Activated CD8-positive, alpha-beta memory T cell treated with anti-CD3 and anti-CD28 coated beads, Interleukin-2, amount 50 U/mL, for 1 hour (primary cell): ENCODE data around the gene NDUFAF8.
"Not testable (repeated sequence)": the region's sequence is repeated elsewhere in the genome, so short reads cannot be mapped to it uniquely, and the experiment has no call there.

Experiments
- DNase-seq: peaks from one replicate; pipeline ENCODE4 v3.0.0-alpha.2; 2020; ENCODE audit errors: extremely low read depth

Gene NDUFAF8

DNA sequence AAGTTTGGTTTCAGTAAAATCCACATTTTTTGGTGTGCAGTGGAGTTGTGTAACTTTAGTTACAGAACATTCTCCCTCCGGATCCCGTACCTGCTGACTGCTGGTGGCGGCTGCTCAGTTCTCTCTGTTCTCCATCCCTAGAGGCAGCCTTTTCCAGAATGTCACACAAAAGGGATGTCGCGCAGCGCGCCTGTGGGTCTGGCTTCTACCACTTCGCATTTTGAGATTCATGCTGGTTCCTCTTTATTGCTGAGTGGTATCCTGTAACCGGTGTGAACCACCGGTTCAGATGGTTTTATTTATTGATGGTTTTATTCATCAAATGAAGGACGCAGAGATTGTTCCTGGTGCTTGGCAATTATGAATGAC lies 15.4 kb upstream of the NDUFAF8 start:
- no peak for DNase-seq

- DNase-seq: not testable (repeated sequence)
These were observed 11.5 kb upstream of the NDUFAF8 start for GRCh38 chr17:81227630-81228029.

DNA sequence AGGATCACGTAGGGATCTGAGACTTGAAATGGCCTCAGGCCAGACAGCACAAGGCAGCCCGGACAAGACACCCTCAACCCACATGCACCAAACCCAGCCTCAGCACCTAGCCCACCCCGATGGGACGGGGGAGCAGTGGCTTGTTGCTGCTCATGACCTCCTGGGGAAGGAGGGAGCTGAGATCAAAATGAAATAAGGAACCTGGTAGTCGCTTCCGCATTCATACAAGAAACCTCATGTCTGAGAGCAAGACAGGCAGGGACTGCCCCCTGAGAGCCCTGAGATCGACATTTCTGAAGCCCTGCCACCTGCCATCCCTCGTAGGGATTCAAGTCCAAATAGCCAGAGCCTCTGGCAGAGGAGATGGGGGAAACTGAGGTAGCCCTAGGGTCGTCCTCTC lies 10.7 kb upstream of the NDUFAF8 start:
- DNase-seq: no peak

- DNase-seq: no peak
These were observed 10.1 kb upstream of the NDUFAF8 start for GRCh38 chr17:81228834-81229665.

DNA sequence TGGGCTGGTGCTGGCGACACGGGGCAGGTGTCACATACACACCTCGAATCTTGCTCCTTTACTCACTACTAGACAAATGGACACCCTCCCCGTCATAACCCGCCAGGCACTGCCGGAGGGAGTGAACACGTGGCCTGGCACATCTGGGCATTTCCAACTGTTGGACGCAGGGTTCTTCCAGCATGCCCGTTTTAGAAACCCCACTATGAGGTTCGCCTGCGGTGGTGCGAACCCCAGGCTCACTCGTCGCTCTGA lies 9.5 kb upstream of the NDUFAF8 start:
- DNase-seq: no peak

DNA sequence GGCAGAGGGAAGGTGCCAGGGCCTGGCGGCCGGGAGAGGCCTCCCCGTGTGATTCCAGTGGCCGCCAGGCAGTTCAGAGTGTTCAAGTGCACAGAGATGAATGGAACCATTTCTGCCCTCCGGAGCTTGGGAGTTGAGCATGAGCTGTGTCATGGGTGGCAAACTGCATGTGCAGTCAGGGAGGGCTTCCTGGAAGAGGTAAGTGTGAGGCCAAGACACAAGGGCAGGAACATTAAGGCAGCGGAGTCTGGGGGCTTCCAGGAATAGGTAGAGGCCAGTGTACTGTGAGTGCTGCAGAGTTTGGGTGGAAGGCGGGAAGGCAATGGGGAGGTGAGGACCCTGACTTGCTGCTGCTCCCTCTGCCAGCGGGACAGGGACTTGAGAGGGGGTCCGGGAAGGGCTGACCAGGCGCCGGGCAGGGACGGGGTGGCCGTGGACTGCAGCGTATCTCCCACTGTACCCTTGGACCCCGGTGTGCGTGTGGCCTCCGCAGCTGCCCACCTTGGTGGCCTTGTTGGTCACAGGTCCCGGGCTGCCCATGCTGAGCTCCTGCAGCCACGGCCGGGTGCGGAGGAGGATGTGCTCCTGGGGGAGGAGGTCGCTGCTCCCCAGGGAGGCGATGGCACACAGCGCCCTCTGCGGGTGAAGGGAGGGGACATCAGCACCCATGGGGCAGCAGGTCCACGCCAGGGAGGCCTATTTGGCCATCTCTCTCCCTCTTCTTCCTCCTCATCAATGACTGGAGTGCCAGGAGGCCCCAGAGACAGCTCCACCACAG lies 8.9 kb upstream of the NDUFAF8 start:
- DNase-seq: no peak

GRCh38 chr17:81231121-81231645 lies 7.9 kb upstream of the NDUFAF8 start:
- DNase-seq: no peak

GRCh38 chr17:81231766-81232581 lies 7.1 kb upstream of the NDUFAF8 start:
- no peak for DNase-seq

DNA sequence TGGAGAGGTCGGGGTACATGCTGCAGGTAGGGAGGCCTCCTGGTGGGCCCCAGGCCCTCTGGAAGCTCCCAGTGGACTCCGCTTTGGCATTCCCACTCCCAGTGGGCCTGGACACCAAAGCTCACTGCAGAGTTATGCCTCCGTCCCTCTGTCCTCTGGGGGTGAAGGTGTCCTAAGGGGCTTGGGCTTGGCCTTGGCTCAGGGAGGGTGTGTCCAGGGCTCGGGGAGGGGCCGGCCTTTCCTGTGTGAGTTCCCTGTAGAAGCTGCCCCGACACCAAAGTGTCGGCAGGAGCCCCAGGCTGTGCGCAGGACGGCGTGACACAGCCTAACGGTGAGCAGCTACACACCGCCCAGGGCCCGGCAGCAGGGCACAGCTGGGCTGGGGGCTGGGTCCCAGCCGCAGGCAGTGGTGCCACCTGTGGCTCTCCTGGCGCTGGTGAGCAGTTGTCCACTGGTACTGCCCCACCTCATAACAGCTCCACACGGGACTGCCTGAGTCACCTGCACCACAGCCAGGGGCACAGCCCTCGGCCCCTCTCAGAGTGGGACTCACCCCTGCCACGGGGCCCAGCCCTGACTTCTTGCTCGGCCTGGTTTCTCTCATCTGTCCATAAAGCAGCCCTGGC lies 6.4 kb upstream of the NDUFAF8 start:
- no peak for DNase-seq

GRCh38 chr17:81233316-81233715 lies 5.8 kb upstream of the NDUFAF8 start:
- DNase-seq: no peak

DNA sequence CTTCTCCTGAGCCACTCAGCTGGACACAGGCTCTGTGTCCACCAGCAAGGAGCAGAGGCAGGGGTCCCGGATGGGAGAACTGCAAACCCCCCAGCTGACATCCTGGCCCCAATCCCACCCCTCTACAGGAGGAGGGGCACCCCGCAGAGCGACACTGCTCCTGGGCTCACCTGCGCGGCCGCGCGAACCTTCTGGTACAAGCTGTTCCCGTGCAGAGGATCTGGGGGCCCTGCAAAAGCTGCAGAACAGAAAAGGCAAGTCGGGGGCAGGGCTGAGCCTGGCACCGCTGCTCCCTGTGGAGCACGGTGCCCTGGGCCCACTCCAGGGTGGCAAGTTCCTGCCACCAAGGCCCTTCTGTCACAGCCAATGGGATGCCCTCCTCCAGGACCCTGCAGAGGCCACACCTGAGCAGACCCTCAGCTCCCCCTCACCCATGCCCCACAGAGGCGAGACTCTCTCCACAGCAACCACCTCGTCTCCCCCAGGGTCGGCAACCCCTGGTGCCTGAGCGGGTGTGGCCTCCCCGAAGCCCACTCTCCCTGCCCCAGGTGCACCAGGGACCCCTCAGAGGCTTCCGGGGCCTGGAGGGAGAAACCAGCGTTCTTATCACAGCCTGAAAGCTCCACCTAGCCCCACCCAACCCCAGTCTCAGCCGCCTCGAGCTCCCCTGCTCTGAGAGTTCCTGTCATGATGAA lies 5.2 kb upstream of the NDUFAF8 start:
- DNase-seq: no peak

DNA sequence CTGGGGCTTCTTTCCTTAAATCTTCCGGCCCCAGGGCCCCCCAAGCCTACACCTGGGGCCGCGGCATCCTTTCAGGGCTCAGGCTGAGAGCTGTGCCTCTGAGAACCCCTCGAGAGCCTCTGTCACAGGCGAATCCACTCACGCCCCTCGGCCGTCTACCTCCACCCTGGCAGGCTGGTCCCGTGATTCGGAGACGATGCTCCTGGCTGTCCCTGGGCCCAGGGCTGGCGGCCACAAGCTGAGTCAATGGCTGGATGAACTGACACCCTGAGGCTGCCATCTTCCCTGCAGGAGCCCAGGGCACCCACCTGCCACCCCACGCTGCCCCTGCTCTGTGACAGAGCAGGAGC lies 4.6 kb upstream of the NDUFAF8 start:
- DNase-seq: no peak

DNA sequence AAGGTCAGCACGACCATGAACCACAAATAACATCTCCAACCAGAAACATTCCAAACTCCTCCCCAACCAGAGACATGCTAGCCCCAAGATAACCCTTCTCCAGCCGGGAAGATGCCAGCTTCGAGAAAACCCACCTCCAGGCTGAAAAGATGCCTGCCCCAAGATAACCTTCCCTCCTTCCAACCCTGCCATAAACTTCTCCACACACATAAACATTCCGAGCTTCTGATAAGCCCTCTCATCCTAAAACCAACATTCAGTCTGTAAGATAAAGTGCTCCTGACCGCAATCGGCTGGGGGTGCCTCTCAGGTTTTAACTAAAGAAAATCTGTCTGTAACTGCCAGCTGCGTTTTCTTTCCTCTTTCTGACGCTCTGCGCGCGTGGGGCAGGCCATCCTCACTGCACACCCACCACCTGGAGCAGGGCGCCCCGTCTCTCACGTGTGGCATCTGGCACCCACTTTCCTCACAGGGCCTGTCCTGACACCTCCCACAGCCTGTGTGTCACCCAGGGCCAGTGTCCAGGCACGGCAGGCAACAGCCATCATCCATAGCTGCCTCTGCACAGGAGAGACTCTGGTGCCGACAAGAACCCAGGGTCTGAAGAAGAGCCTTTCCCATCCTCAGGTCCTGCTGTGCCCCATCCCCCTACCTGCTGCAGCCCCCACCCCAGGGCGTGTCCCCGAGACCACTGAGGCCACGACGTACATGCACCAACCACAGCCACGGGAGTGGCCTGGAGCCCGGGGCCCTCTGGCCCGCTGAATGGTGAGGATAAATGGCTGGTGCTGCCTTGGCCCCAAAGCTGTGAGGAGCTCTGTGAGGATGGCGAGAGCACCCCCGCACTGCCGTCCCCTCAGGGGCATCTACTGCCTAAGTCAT lies 3.9 kb upstream of the NDUFAF8 start:
- DNase-seq: no peak

- DNase-seq: no peak
These were observed 3.0 kb upstream of the NDUFAF8 start for GRCh38 chr17:81235822-81236740.

- DNase-seq: no peak
These were observed 2.3 kb upstream of the NDUFAF8 start for GRCh38 chr17:81236784-81237183.

GRCh38 chr17:81237591-81238489 lies 1.3 kb upstream of the NDUFAF8 start:
- DNase-seq: no peak

- DNase-seq: no peak
These were observed 666 bp upstream of the NDUFAF8 start for GRCh38 chr17:81238490-81238814.
